CD4-positive, alpha-beta T cell (primary cell): ENCODE measurements around the gene LCN1. TPM values are rescaled to one million over a fixed set of nuclear protein-coding genes. Genes with fewer than 3 reads are reported as not detected.

Source experiments
- ATAC-seq: fragments of 200-7000 bp; cut with Tn5 transposase; one replicate; pipeline ENCODE4 v1.10.0; 2022; ENCODE audit warnings: mild to moderate bottlenecking; ENCODE audit not compliant: poor library complexity
- CTCF ChIA-PET: fragments of 350-600 bp; sonication (Branson Sonifier 250); formaldehyde crosslinking; loops from one replicate; lab custom pipeline; 2021; ENCODE audit warnings: antibody characterized with exemption, inconsistent platforms; lab: Charles Lee
- POLR2A ChIA-PET: fragments of 350-600 bp; sonication (Branson Sonifier 250); formaldehyde crosslinking; loops from one replicate; lab custom pipeline; 2021; ENCODE audit warnings: antibody characterized with exemption, inconsistent platforms; lab: Charles Lee
- DNase-seq, 14 experiments: peaks; one replicate each; pipeline ENCODE4 v3.0.0-alpha.2; 2013 to 2020; ENCODE audit warnings: mixed read lengths in 2 of 14
- H3K27ac ChIP-seq, 2 donors: one replicate each; pipeline versions ENCODE4 v1.5.1 to v1.7.0; 2013; ENCODE audit warnings: low read length in 2 of 2, low read depth in 1 of 2, mild to moderate bottlenecking in 1 of 2
- H3K27me3 ChIP-seq, 2 experiments: 1 replicate in 1 of 2; 2 replicates in 1 of 2; pipeline versions ENCODE4 v1.6.1 to v1.7.0; 2013; ENCODE audit warnings: low read length in 2 of 2, control low read depth in 1 of 2, mild to moderate bottlenecking in 1 of 2, moderate library complexity in 1 of 2; ENCODE audit not compliant: insufficient read depth in 2 of 2, control insufficient read depth in 1 of 2
- H3K36me3 ChIP-seq: one replicate; pipeline ENCODE4 v1.6.1; 2013; ENCODE audit warnings: low read length, control low read depth; ENCODE audit not compliant: insufficient read depth
- H3K4me1 ChIP-seq: one replicate; pipeline ENCODE4 v1.6.1; 2013; ENCODE audit warnings: low read length, control low read depth; ENCODE audit not compliant: insufficient read depth
- H3K4me3 ChIP-seq: one replicate; pipeline ENCODE4 v1.5.1; 2013; ENCODE audit warnings: mild to moderate bottlenecking, low read length, moderate library complexity
- H3K9me3 ChIP-seq, 2 experiments: 1 replicate in 1 of 2; 2 replicates in 1 of 2; pipeline versions ENCODE4 v1.6.1 to v1.7.0; 2013; ENCODE audit warnings: low read length in 2 of 2, mild to moderate bottlenecking in 2 of 2, control low read depth in 1 of 2, moderate library complexity in 1 of 2; ENCODE audit not compliant: control insufficient read depth in 1 of 2, insufficient read depth in 1 of 2
- H3K27ac Mint-ChIP-seq: one replicate; pipeline ENCODE4 v1.8.0; 2020; ENCODE audit warnings: mixed read lengths
- H3K27me3 Mint-ChIP-seq: one replicate; pipeline ENCODE4 v1.8.0; 2021; ENCODE audit warnings: mixed read lengths
- H3K36me3 Mint-ChIP-seq: one replicate; pipeline ENCODE4 v1.8.0; 2021; ENCODE audit warnings: low read depth, mixed read lengths
- H3K4me1 Mint-ChIP-seq: one replicate; pipeline ENCODE4 v1.8.0; 2021; ENCODE audit warnings: low read depth, mixed read lengths
- H3K4me3 Mint-ChIP-seq: one replicate; pipeline ENCODE4 v1.8.0; 2020; ENCODE audit warnings: mild to moderate bottlenecking, mixed read lengths
- H3K9me3 Mint-ChIP-seq: one replicate; pipeline ENCODE4 v1.8.0; 2020; ENCODE audit warnings: mixed read lengths
- CTCF ChIP-seq: fragments of 200-600 bp; IDR thresholded peaks from one replicate; pipeline ENCODE4 v1.8.0; 2022; ENCODE audit warnings: antibody characterized with exemption, mild to moderate bottlenecking
- intact Hi-C, 2 experiments: fragments of 100-400 bp; cut with DNase I in 1 of 2; cut with micrococcal nuclease in 1 of 2; formaldehyde crosslinking; loops; one replicate each; pipeline versions ENCODE4 v1.15.1 to v1.9.0; 2023 to 2025; cut with DNase I, micrococcal nuclease
- total RNA-seq, 174 experiments: library from RNA in 2 of 174; stranded (reverse) in 2 of 174; gene quantifications; one replicate each; pipeline ENCODE4 v1.2.3 and lab custom pipeline; 2021 to 2026

LCN1 gene
- total RNA-seq, 2 experiments from 2014 or later, result not detected

DNA sequence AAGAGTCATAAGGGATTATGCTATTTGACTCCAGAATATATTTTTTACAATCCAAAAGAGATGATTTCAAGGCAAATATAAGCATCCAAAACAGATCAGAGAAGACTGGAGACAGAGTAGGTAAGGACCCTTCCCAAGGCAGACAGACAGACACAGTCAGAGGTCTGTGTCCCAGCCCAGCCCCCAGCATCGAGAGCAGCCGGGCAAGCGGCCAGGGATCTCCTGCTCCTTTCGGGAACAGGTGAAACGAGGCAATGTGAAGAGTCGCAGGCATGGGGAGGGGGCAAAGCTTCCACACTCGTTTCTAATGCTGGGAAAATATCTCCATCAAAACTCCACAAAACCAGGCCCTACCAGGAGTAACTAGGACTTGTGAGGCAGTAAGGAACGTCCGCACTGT lies 46.1 kb downstream of the LCN1 start:
- no peak for TF ChIP-seq CTCF
- ATAC-seq (no peak), DNase-seq (no peak)
- Histone ChIP-seq H3K36me3 (no peaks in the 10 kb centered on the region), H3K4me3 (no peak overlapping the region), H3K4me1 (no peaks in the 10 kb centered on the region), H3K27ac (no peak overlapping the region), H3K9me3 (peaks cover 0 to 7% of the 10 kb centered on the region in 2 experiments), H3K27me3 (peaks cover 5 to 7% of the 10 kb centered on the region in 2 experiments)
- ChIA-PET POLR2A (no interaction called here), CTCF (no interaction called here)
- Mint-ChIP-seq H3K9me3 (peaks cover 6% of the 10 kb centered on the region), H3K27me3 (peaks cover 20% of the 10 kb centered on the region), H3K27ac (no peak overlapping the region), H3K4me1 (no peaks in the 10 kb centered on the region), H3K4me3 (no peak overlapping the region), H3K36me3 (no peaks in the 10 kb centered on the region)
- intact Hi-C loops, result no loop called here

GRCh38 chr9:135568026-135568425 lies 46.8 kb downstream of the LCN1 start:
- no peak overlapping the region for H3K27ac Mint-ChIP-seq
- Histone ChIP-seq H3K4me1 (no peaks in the 10 kb centered on the region), H3K4me3 (no peak overlapping the region), H3K27ac (no peak overlapping the region), H3K36me3 (no peaks in the 10 kb centered on the region), H3K9me3 (peaks cover 0 to 7% of the 10 kb centered on the region in 2 experiments), H3K27me3 (peaks cover 6 to 10% of the 10 kb centered on the region in 2 experiments)
- no peak overlapping the region for H3K4me3 Mint-ChIP-seq
- DNase-seq (no peak), ATAC-seq (no peak)
- peaks cover 6% of the 10 kb centered on the region for H3K9me3 Mint-ChIP-seq
- intact Hi-C loops, result no loop called here
- POLR2A ChIA-PET, result no interaction called here
- TF ChIP-seq CTCF, result no peak
- no peaks in the 10 kb centered on the region for H3K4me1 Mint-ChIP-seq
- CTCF ChIA-PET, result no interaction called here
- H3K27me3 Mint-ChIP-seq, result peaks cover 20% of the 10 kb centered on the region
- H3K36me3 Mint-ChIP-seq, result no peaks in the 10 kb centered on the region

GRCh38 chr9:135570456-135570855 lies 49.2 kb downstream of the LCN1 start:
- POLR2A ChIA-PET, result no interaction called here

More at GRCh38 chr9:135570456-135570855, 49.2 kb downstream of the LCN1 start:
- peaks cover 6% of the 10 kb centered on the region for H3K9me3 Mint-ChIP-seq
- TF ChIP-seq CTCF, result no peak
- no peak overlapping the region for H3K4me3 Mint-ChIP-seq
- no peaks in the 10 kb centered on the region for H3K36me3 Mint-ChIP-seq
- DNase-seq (no peak), ATAC-seq (no peak)
- peaks cover 10% of the 10 kb centered on the region for H3K27me3 Mint-ChIP-seq
- Histone ChIP-seq H3K36me3 (no peaks in the 10 kb centered on the region), H3K4me3 (no peak overlapping the region), H3K4me1 (no peaks in the 10 kb centered on the region), H3K27me3 (peaks cover 9 to 12% of the 10 kb centered on the region in 2 experiments), H3K9me3 (peaks cover 7 to 11% of the 10 kb centered on the region in 2 experiments), H3K27ac (no peak overlapping the region)
- CTCF ChIA-PET, result no interaction called here
- intact Hi-C loops, result no loop called here
- H3K4me1 Mint-ChIP-seq, result no peaks in the 10 kb centered on the region
- no peak overlapping the region for H3K27ac Mint-ChIP-seq
